ENCODE results near the gene FGB.

GRCh38 chr4:154542271-154542879, 20.4 kb upstream of the FGB start:
- TF ChIP-seq POLR2A (IDR thresholded peaks at IDR 0.05; ENCODE audit: low read depth) = no peak
- TF ChIP-seq, protein P1, sequence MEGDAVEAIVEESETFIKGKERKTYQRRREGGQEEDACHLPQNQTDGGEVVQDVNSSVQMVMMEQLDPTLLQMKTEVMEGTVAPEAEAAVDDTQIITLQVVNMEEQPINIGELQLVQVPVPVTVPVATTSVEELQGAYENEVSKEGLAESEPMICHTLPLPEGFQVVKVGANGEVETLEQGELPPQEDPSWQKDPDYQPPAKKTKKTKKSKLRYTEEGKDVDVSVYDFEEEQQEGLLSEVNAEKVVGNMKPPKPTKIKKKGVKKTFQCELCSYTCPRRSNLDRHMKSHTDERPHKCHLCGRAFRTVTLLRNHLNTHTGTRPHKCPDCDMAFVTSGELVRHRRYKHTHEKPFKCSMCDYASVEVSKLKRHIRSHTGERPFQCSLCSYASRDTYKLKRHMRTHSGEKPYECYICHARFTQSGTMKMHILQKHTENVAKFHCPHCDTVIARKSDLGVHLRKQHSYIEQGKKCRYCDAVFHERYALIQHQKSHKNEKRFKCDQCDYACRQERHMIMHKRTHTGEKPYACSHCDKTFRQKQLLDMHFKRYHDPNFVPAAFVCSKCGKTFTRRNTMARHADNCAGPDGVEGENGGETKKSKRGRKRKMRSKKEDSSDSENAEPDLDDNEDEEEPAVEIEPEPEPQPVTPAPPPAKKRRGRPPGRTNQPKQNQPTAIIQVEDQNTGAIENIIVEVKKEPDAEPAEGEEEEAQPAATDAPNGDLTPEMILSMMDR (IDR thresholded peaks at IDR 0.05) = no peak
- TF ChIP-seq EP300 (IDR thresholded peaks at IDR 0.05) = no peak
- no peak for TF ChIP-seq POLR2AphosphoS5 (IDR thresholded peaks at IDR 0.05)

Measured in esophagus muscularis mucosa (tissue), 4 donors.